Measurements from ENCODE around the gene RGS9BP.
"Not testable (repeated sequence)": the region's sequence is repeated elsewhere in the genome, so short reads cannot be mapped to it uniquely, and the experiment has no call there.

The RGS9BP gene

GRCh38 chr19:32672841-32673240 lies 2.8 kb upstream of the RGS9BP start:
- no peak for DNase-seq

- no peak for DNase-seq
Measured at GRCh38 chr19:32673573-32673972, 2.1 kb upstream of the RGS9BP start.

GRCh38 chr19:32674153-32674930 lies 1.3 kb upstream of the RGS9BP start:
- DNase-seq, result no peak

GRCh38 chr19:32674931-32675719 lies 523 bp upstream of the RGS9BP start, which contains the start of gene ANKRD27:
Gene ANKRD27, minus strand, starts transcription at chr19:32675180. Its CDS starts 16,165 bp downstream, at chr19:32659015.
- DNase-seq, result peak; percentile 98

- DNase-seq, result peak; percentile 10
Measured at GRCh38 chr19:32676186-32676894, 692 bp downstream of the RGS9BP start.

GRCh38 chr19:32676895-32677359 lies 1.3 kb downstream of the RGS9BP start:
- DNase-seq, result no peak

- no peak for DNase-seq
Measured at GRCh38 chr19:32677657-32678056, 2.0 kb downstream of the RGS9BP start.

GRCh38 chr19:32680986-32681385 lies 5.3 kb downstream of the RGS9BP start:
- DNase-seq, result no peak

GRCh38 chr19:32682317-32682716 lies 6.7 kb downstream of the RGS9BP start:
- DNase-seq, result no peak

GRCh38 chr19:32686847-32687475 lies 11.3 kb downstream of the RGS9BP start:
- DNase-seq, result no peak

GRCh38 chr19:32687681-32688080 lies 12.0 kb downstream of the RGS9BP start:
- DNase-seq, result no peak

- no peak for DNase-seq
Measured at GRCh38 chr19:32688311-32688710, 12.7 kb downstream of the RGS9BP start.

GRCh38 chr19:32691291-32691951 lies 15.8 kb downstream of the RGS9BP start, which contains the start of gene NUDT19:
Gene NUDT19, plus strand, starts transcription at chr19:32691821. Its CDS starts 140 bp downstream, at chr19:32691961.
- peak; percentile 77 for DNase-seq

- DNase-seq, result peak; percentile 52
Measured at GRCh38 chr19:32691952-32692726, 16.5 kb downstream of the RGS9BP start.

- DNase-seq, result no peak
Measured at GRCh38 chr19:32692727-32693061, 17.0 kb downstream of the RGS9BP start.

GRCh38 chr19:32693151-32694108 lies 17.8 kb downstream of the RGS9BP start:
- DNase-seq, result not testable (repeated sequence)

GRCh38 chr19:32694316-32694715 lies 18.7 kb downstream of the RGS9BP start:
- not testable (repeated sequence) for DNase-seq

GRCh38 chr19:32694851-32695250 lies 19.2 kb downstream of the RGS9BP start:
- DNase-seq, result not testable (repeated sequence)

- DNase-seq, result not testable (repeated sequence)
Measured at GRCh38 chr19:32695506-32695905, 19.9 kb downstream of the RGS9BP start.

GRCh38 chr19:32696771-32697170 lies 21.1 kb downstream of the RGS9BP start:
- DNase-seq, result not testable (repeated sequence)

Data from stimulated activated CD4-positive, alpha-beta T cell treated with anti-CD3 and anti-CD28 coated beads, Interleukin-12 subunit alpha, Interleukin-12 subunit beta, amount 100 ng/mL, for 4 hours (primary cell).